WTC11 (cell line): ENCODE results near the gene OVOL1.

Experiments used
- CREB1 ChIP-seq: sonication (generic); formaldehyde crosslinking; IDR thresholded peaks from 2 replicates; pipeline ENCODE4 v1.8.0; 2023; ENCODE audit warnings: mild to moderate bottlenecking, missing genetic modification reagents
- NFE2L1 ChIP-seq: sonication (generic); formaldehyde crosslinking; IDR thresholded peaks from 2 replicates; pipeline ENCODE4 v1.8.1; 2023; ENCODE audit warnings: missing genetic modification reagents
- NFYB ChIP-seq: sonication (generic); formaldehyde crosslinking; conservative IDR thresholded peaks from 2 replicates; pipeline ENCODE4 v1.8.0; 2022; ENCODE audit warnings: low read depth, missing genetic modification reagents
- TF ChIP-seq, protein P1 (sequence below): fragments of 200-600 bp; IDR thresholded peaks from 2 replicates; pipeline ENCODE4 v1.8.0; 2022; ENCODE audit warnings: antibody characterized with exemption
- TF ChIP-seq, protein P2 (sequence below): sonication (generic); formaldehyde crosslinking; IDR thresholded peaks from 2 replicates; pipeline ENCODE4 v1.8.0; 2022; ENCODE audit warnings: mild to moderate bottlenecking, missing genetic modification reagents

DNA sequence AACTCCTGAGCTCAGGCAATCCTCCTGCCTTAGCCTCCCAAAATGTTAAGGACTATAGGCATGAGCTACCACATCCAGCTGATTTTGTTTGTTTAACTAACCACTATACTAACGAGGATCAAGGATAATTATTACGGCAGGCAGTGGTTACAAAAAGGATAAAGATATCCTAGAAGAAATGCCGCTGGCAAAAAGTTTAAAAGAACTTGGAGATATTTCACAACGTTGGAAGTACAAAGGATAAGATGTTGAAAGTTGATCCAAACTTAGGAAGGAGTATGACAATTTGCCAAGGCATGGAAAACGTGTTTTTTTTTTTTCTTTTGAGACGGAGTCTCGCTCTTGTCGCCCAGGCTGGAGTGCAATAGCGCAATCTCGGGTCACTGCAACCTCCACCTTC, 19.5 kb upstream of the OVOL1 start:
- TF ChIP-seq, protein P1, sequence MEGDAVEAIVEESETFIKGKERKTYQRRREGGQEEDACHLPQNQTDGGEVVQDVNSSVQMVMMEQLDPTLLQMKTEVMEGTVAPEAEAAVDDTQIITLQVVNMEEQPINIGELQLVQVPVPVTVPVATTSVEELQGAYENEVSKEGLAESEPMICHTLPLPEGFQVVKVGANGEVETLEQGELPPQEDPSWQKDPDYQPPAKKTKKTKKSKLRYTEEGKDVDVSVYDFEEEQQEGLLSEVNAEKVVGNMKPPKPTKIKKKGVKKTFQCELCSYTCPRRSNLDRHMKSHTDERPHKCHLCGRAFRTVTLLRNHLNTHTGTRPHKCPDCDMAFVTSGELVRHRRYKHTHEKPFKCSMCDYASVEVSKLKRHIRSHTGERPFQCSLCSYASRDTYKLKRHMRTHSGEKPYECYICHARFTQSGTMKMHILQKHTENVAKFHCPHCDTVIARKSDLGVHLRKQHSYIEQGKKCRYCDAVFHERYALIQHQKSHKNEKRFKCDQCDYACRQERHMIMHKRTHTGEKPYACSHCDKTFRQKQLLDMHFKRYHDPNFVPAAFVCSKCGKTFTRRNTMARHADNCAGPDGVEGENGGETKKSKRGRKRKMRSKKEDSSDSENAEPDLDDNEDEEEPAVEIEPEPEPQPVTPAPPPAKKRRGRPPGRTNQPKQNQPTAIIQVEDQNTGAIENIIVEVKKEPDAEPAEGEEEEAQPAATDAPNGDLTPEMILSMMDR = no peak
- TF ChIP-seq NFYB (no peak), NFE2L1 (no peak), CREB1 (CRISPR knock-in tag) (no peak)
- TF ChIP-seq, protein P2, sequence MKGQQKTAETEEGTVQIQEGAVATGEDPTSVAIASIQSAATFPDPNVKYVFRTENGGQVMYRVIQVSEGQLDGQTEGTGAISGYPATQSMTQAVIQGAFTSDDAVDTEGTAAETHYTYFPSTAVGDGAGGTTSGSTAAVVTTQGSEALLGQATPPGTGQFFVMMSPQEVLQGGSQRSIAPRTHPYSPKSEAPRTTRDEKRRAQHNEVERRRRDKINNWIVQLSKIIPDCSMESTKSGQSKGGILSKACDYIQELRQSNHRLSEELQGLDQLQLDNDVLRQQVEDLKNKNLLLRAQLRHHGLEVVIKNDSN (CRISPR knock-in tag) = no peak
